SKM-1 treated with dmso at 0.1 percent for 144 hours (cell line): ENCODE data around the gene DCBLD1.

Experiments used
- DNase-seq: peaks from one replicate; lab custom pipeline; 2025; ENCODE audit not compliant: unreplicated experiment; lab: John Stamatoyannopoulos, UW

Gene DCBLD1

GRCh38 chr6:117469791-117470190 is 12.7 kb upstream of the DCBLD1 start:
- no peak for DNase-seq

GRCh38 chr6:117472667-117473066 is 9.8 kb upstream of the DCBLD1 start:
- DNase-seq: no peak

GRCh38 chr6:117473401-117473800 is 9.1 kb upstream of the DCBLD1 start:
- no peak for DNase-seq

- DNase-seq: peak; percentile 26
These were observed 4.3 kb upstream of the DCBLD1 start for GRCh38 chr6:117477988-117478852.

GRCh38 chr6:117478853-117479231 is 3.6 kb upstream of the DCBLD1 start:
- no peak for DNase-seq

- DNase-seq: no peak
These were observed 1.8 kb upstream of the DCBLD1 start for GRCh38 chr6:117480651-117481050.

GRCh38 chr6:117481278-117481925 is 1.1 kb upstream of the DCBLD1 start:
- DNase-seq: no peak

GRCh38 chr6:117481926-117482239 is 591 bp upstream of the DCBLD1 start:
- DNase-seq: no peak

- DNase-seq: peak; percentile 33
These were observed 650 bp downstream of the DCBLD1 start for GRCh38 chr6:117483004-117483644.

- DNase-seq: no peak
These were observed 1.2 kb downstream of the DCBLD1 start for GRCh38 chr6:117483645-117484016.

- DNase-seq: no peak
These were observed 1.7 kb downstream of the DCBLD1 start for GRCh38 chr6:117484052-117484646.

GRCh38 chr6:117485433-117485832 is 3.0 kb downstream of the DCBLD1 start:
- DNase-seq: no peak

GRCh38 chr6:117487821-117488220 is 5.3 kb downstream of the DCBLD1 start:
- DNase-seq: no peak

- no peak for DNase-seq
These were observed 6.5 kb downstream of the DCBLD1 start for GRCh38 chr6:117489003-117489402.

GRCh38 chr6:117491916-117492315 is 9.4 kb downstream of the DCBLD1 start:
- no peak for DNase-seq

GRCh38 chr6:117493470-117493869 is 11.0 kb downstream of the DCBLD1 start:
- DNase-seq: no peak

- DNase-seq: peak; percentile 49
These were observed 11.8 kb downstream of the DCBLD1 start for GRCh38 chr6:117494283-117494682.

- DNase-seq: no peak
These were observed 12.3 kb downstream of the DCBLD1 start for GRCh38 chr6:117494694-117495318.

GRCh38 chr6:117495425-117495824 is 13.0 kb downstream of the DCBLD1 start:
- no peak for DNase-seq

- DNase-seq: no peak
These were observed 13.4 kb downstream of the DCBLD1 start for GRCh38 chr6:117495869-117496268.

- no peak for DNase-seq
These were observed 14.0 kb downstream of the DCBLD1 start for GRCh38 chr6:117496383-117496990.
